HepG2 (cell line): ENCODE results near the gene CCDC87. TPM values are rescaled to one million over a fixed set of nuclear protein-coding genes. Genes with fewer than 3 reads are reported as not detected.

Source experiments
- ARNTL ChIP-seq: sonication (generic); formaldehyde crosslinking; IDR thresholded peaks from 2 replicates; pipeline ENCODE4 v1.4.0; 2020; ENCODE audit warnings: mild to moderate bottlenecking, missing genetic modification reagents
- ATRX ChIP-seq: sonication (generic); formaldehyde crosslinking; IDR thresholded peaks from 2 replicates; pipeline ENCODE4 v1.4.0; 2020; ENCODE audit warnings: missing genetic modification reagents, borderline replicate concordance
- GZF1 ChIP-seq: sonication (generic); formaldehyde crosslinking; IDR thresholded peaks from 2 replicates; pipeline ENCODE4 v1.5.1; 2020; ENCODE audit warnings: mild to moderate bottlenecking, missing genetic modification reagents
- HNF4A ChIP-seq: sonication (generic); formaldehyde crosslinking; IDR thresholded peaks from 2 replicates; pipeline ENCODE4 v1.4.0; 2020; ENCODE audit warnings: missing genetic modification reagents
- JUNB ChIP-seq: sonication (generic); formaldehyde crosslinking; IDR thresholded peaks from 2 replicates; pipeline ENCODE4 v1.8.0; 2022; ENCODE audit warnings: missing genetic modification reagents, mild to moderate bottlenecking, borderline replicate concordance
- POLR2G ChIP-seq: fragments of 200-400 bp; formaldehyde crosslinking; IDR thresholded peaks from 2 replicates; pipeline ENCODE4 v1.6.1; 2018; ENCODE audit warnings: mild to moderate bottlenecking, low read depth, low read length, moderate library complexity
- SIX1 ChIP-seq: sonication (generic); formaldehyde crosslinking; IDR thresholded peaks from 2 replicates; pipeline ENCODE4 v1.4.0; 2020; ENCODE audit warnings: missing genetic modification reagents, borderline replicate concordance
- SP2 ChIP-seq: sonication (generic); formaldehyde crosslinking; IDR thresholded peaks from 2 replicates; pipeline ENCODE4 v1.5.1; 2020; ENCODE audit warnings: mild to moderate bottlenecking, missing genetic modification reagents
- TAF1 ChIP-seq: sonication (generic); formaldehyde crosslinking; IDR thresholded peaks from 2 replicates; pipeline ENCODE4 v1.4.0; 2020; ENCODE audit warnings: missing genetic modification reagents
- ZNF44 ChIP-seq: sonication (generic); formaldehyde crosslinking; IDR thresholded peaks from 2 replicates; pipeline ENCODE4 v1.5.1; 2020; ENCODE audit warnings: mild to moderate bottlenecking, missing genetic modification reagents
- ZNF484 ChIP-seq: sonication (generic); formaldehyde crosslinking; IDR thresholded peaks from 2 replicates; pipeline ENCODE4 v1.5.1; 2020; ENCODE audit warnings: mild to moderate bottlenecking, low read depth, missing genetic modification reagents, borderline replicate concordance
- ZNF530 ChIP-seq: sonication (generic); formaldehyde crosslinking; IDR thresholded peaks from 2 replicates; pipeline ENCODE4 v1.5.0; 2020; ENCODE audit warnings: low read depth, mild to moderate bottlenecking, missing genetic modification reagents
- ZNF547 ChIP-seq: sonication (generic); formaldehyde crosslinking; IDR thresholded peaks from 2 replicates; pipeline ENCODE4 v1.5.1; 2020; ENCODE audit warnings: mild to moderate bottlenecking, missing genetic modification reagents
- ZNF605 ChIP-seq: sonication (generic); formaldehyde crosslinking; IDR thresholded peaks from 2 replicates; pipeline ENCODE4 v1.8.0; 2022; ENCODE audit warnings: mild to moderate bottlenecking, missing genetic modification reagents
- ZNF709 ChIP-seq: sonication (generic); formaldehyde crosslinking; IDR thresholded peaks from 2 replicates; pipeline ENCODE4 v1.5.0; 2020; ENCODE audit warnings: mild to moderate bottlenecking, missing genetic modification reagents
- ZNF766 ChIP-seq: sonication (generic); formaldehyde crosslinking; IDR thresholded peaks from 2 replicates; pipeline ENCODE4 v1.5.0; 2020; ENCODE audit warnings: missing genetic modification reagents, borderline replicate concordance
- polyA plus RNA-seq, 8 experiments: library from polyadenylated mRNA; depleted of rRNA in 3 of 8; stranded (reverse) in 7 of 8; unstranded in 1 of 8; fragments of >200 nt; fragmentation: Illumina TruSeq in 4 of 8; extraction: Trizol in 4 of 8; gene quantifications; 2 replicates each; pipeline versions ENCODE4 v1.2.1 to v1.2.3, GENCODE V29; 2011 to 2016; ENCODE audit warnings: low read depth in 4 of 8, missing spikeins in 1 of 8, mixed read lengths in 1 of 8; ENCODE audit not compliant: insufficient read depth in 1 of 8
- total RNA-seq, 5 experiments: library from RNA; depleted of rRNA; stranded (reverse); fragments of >200 nt; fragmentation: Illumina TruSeq; extraction: Trizol; gene quantifications; 2 replicates each; pipeline ENCODE4 v1.2.3, GENCODE V29; 2016; ENCODE audit warnings: low read depth in 1 of 5
- TF ChIP-seq, protein P1 (sequence below): sonication (generic); formaldehyde crosslinking; IDR thresholded peaks from 2 replicates; pipeline ENCODE4 v1.5.0; 2020; ENCODE audit warnings: mild to moderate bottlenecking, missing genetic modification reagents
- TF ChIP-seq, protein P2 (sequence below): sonication (generic); formaldehyde crosslinking; IDR thresholded peaks from 2 replicates; pipeline ENCODE4 v1.5.1; 2020; ENCODE audit warnings: mild to moderate bottlenecking, missing genetic modification reagents, moderate library complexity
- TF ChIP-seq, protein P3 (sequence below): sonication (generic); formaldehyde crosslinking; IDR thresholded peaks from 2 replicates; pipeline ENCODE4 v1.4.0; 2020; ENCODE audit warnings: missing genetic modification reagents

The CCDC87 gene
- total and polyA plus RNA-seq, 2 of the 13 experiments (the other 11 are each of a cell fraction or from before 2014, with no cell fraction given): 0.05 to 0.42 TPM

DNA sequence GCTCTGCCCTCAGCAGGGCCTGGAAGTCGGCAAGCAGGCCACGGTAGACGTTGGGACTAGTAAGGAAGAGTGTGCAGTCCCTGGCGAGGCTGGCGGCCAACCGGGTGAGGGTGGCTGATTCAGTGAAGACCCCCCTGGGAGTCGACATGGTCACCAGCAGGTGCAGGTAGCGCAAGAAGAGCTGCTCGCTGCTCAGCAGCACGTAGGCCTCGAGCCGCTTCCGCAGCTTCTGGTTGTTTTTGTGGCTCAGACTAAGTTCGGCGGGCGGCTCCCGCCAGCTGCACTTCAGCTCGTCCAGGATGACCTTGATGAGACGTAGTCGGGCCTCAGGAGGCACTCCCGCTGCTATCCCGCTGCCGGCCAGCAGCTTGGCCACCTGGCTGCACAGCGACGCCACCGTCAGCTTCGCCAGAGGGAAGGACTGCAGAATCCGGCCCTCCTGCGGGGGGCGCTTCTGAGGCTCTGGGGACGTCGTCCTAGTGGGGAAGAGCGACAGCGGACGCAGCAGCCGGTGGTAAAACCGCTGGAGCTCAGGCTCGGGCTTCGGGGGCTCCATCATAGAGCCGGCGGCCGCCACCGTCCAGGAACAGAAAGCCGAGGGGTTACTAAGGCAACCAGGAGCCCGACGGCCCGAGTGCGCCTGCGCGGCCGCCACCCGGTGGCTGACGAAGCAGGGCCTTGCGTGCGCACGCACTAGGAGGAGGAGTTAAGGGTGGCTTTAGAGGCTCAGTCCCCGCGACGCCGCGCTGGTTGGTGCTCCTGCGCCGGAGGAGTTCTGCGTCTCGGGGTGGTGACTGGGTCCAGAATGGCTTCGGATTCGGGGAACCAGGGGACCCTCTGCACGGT lies at the start of gene CCDC87, which contains the start of gene CCS (continued):
- TF ChIP-seq, protein P1, sequence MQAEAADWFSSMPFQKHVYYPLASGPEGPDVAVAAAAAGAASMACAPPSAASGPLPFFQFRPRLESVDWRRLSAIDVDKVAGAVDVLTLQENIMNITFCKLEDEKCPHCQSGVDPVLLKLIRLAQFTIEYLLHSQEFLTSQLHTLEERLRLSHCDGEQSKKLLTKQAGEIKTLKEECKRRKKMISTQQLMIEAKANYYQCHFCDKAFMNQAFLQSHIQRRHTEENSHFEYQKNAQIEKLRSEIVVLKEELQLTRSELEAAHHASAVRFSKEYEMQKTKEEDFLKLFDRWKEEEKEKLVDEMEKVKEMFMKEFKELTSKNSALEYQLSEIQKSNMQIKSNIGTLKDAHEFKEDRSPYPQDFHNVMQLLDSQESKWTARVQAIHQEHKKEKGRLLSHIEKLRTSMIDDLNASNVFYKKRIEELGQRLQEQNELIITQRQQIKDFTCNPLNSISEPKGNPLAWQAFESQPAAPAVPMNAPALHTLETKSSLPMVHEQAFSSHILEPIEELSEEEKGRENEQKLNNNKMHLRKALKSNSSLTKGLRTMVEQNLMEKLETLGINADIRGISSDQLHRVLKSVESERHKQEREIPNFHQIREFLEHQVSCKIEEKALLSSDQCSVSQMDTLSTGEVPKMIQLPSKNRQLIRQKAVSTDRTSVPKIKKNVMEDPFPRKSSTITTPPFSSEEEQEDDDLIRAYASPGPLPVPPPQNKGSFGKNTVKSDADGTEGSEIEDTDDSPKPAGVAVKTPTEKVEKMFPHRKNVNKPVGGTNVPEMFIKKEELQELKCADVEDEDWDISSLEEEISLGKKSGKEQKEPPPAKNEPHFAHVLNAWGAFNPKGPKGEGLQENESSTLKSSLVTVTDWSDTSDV: no peak; the same call in 1 of the 2 replicates
- TF ChIP-seq POLR2G (peak; percentile 95), JUNB (CRISPR knock-in tag) (no peak), ZNF766 (CRISPR knock-in tag) (peak; percentile 66; the same call in 1 of the 2 replicates), ZNF709 (CRISPR knock-in tag) (peak; percentile 97), ZNF605 (peak; percentile 92), ZNF484 (no peak), ZNF547 (CRISPR knock-in tag) (peak; percentile 60), ATRX (CRISPR knock-in tag) (no peak), HNF4A (CRISPR knock-in tag) (peak; percentile 48), ZNF530 (no peak), ARNTL (CRISPR knock-in tag) (peak; percentile 63), TAF1 (CRISPR knock-in tag) (peak; percentile 89), SP2 (peak; percentile 55; the same call in 1 of the 2 replicates), SIX1 (CRISPR knock-in tag) (no peak), GZF1 (peak; percentile 76; the same call in 1 of the 2 replicates), ZNF44 (CRISPR knock-in tag) (no peak)
- TF ChIP-seq, protein P2, sequence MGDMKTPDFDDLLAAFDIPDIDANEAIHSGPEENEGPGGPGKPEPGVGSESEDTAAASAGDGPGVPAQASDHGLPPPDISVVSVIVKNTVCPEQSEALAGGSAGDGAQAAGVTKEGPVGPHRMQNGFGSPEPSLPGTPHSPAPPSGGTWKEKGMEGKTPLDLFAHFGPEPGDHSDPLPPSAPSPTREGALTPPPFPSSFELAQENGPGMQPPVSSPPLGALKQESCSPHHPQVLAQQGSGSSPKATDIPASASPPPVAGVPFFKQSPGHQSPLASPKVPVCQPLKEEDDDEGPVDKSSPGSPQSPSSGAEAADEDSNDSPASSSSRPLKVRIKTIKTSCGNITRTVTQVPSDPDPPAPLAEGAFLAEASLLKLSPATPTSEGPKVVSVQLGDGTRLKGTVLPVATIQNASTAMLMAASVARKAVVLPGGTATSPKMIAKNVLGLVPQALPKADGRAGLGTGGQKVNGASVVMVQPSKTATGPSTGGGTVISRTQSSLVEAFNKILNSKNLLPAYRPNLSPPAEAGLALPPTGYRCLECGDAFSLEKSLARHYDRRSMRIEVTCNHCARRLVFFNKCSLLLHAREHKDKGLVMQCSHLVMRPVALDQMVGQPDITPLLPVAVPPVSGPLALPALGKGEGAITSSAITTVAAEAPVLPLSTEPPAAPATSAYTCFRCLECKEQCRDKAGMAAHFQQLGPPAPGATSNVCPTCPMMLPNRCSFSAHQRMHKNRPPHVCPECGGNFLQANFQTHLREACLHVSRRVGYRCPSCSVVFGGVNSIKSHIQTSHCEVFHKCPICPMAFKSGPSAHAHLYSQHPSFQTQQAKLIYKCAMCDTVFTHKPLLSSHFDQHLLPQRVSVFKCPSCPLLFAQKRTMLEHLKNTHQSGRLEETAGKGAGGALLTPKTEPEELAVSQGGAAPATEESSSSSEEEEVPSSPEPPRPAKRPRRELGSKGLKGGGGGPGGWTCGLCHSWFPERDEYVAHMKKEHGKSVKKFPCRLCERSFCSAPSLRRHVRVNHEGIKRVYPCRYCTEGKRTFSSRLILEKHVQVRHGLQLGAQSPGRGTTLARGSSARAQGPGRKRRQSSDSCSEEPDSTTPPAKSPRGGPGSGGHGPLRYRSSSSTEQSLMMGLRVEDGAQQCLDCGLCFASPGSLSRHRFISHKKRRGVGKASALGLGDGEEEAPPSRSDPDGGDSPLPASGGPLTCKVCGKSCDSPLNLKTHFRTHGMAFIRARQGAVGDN: peak; percentile 99
- TF ChIP-seq, protein P3, sequence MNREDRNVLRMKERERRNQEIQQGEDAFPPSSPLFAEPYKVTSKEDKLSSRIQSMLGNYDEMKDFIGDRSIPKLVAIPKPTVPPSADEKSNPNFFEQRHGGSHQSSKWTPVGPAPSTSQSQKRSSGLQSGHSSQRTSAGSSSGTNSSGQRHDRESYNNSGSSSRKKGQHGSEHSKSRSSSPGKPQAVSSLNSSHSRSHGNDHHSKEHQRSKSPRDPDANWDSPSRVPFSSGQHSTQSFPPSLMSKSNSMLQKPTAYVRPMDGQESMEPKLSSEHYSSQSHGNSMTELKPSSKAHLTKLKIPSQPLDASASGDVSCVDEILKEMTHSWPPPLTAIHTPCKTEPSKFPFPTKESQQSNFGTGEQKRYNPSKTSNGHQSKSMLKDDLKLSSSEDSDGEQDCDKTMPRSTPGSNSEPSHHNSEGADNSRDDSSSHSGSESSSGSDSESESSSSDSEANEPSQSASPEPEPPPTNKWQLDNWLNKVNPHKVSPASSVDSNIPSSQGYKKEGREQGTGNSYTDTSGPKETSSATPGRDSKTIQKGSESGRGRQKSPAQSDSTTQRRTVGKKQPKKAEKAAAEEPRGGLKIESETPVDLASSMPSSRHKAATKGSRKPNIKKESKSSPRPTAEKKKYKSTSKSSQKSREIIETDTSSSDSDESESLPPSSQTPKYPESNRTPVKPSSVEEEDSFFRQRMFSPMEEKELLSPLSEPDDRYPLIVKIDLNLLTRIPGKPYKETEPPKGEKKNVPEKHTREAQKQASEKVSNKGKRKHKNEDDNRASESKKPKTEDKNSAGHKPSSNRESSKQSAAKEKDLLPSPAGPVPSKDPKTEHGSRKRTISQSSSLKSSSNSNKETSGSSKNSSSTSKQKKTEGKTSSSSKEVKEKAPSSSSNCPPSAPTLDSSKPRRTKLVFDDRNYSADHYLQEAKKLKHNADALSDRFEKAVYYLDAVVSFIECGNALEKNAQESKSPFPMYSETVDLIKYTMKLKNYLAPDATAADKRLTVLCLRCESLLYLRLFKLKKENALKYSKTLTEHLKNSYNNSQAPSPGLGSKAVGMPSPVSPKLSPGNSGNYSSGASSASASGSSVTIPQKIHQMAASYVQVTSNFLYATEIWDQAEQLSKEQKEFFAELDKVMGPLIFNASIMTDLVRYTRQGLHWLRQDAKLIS: no peak; the same call in 1 of the 2 replicates
